ENCODE measurements around the gene COL6A2.

Gene COL6A2

GRCh38 chr21:46080171-46081021 is 17.5 kb upstream of the COL6A2 start:
- no peak for TF ChIP-seq CTCF (IDR thresholded peaks at IDR 0.05; ENCODE audit: insufficient read depth, low read depth, low read length, missing control alignments)
- DNase-seq (ENCODE audit: low read depth), result no peak
- no peak overlapping the region for H3K4me3 ChIP-seq (ENCODE audit: low read depth, low read length)

DNA sequence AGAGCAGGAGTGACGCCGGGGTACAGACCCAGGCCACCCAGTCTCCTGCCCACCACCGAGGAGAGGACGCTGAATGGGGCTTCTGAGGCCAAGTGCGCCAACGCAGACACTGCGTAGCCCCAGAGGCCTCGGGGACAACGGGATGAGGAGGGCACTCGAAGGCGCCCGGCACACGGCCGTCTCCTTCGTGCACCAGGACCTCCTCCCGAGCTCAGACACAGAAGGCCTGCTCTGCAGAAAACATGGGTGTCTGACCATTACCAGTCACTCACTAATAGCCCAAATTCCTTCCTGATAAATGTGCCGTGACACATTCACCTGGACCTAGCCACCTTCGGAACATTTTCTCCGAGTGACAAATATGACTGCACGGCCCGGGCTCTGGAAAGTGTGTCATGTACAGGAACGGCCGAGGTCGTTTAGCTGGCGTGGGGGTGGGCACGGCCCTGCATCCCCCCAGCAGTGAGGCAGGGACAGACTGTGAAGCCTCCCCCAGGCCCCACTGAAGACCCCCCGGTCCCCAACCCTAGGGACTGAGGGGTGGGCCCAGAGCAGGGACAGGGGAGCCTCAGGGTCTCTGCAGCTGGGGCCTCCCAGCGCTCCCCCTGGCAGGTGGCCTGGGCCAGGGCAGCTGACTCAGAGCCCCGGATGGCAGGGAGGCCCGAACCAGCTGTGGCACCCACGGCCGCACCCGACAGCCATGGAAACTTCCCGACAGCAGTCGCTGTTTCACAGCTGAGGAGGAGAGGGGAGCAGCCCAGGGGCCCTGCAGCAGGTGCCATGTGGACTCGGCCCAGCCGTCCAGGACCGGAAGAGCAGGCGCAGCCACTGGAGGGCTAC is 16.7 kb upstream of the COL6A2 start:
- H3K4me3 ChIP-seq (ENCODE audit: low read depth, low read length), result no peak overlapping the region
- no peak for TF ChIP-seq CTCF (IDR thresholded peaks at IDR 0.05; ENCODE audit: insufficient read depth, low read depth, low read length, missing control alignments)
- no peak for DNase-seq (ENCODE audit: low read depth)

- TF ChIP-seq CTCF (IDR thresholded peaks at IDR 0.05; ENCODE audit: insufficient read depth, low read depth, low read length, missing control alignments), result no peak
- no peak for DNase-seq (ENCODE audit: low read depth)
- no peak overlapping the region for H3K4me3 ChIP-seq (ENCODE audit: low read depth, low read length)
Observed at GRCh38 chr21:46081862-46082712, 15.8 kb upstream of the COL6A2 start.

DNA sequence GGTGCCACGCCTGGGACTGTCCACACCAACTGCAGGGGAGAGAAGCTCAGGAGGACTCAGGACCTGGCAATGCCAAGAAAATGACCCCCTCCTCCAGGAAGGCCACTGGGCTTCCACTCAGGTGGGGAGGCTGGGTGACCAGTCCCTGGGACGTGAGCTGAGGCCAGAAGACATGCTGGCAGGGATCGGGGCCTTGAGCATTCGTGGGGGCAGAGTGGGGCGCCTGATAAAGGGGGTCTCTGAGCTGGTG is 15.3 kb upstream of the COL6A2 start:
- TF ChIP-seq CTCF (IDR thresholded peaks at IDR 0.05; ENCODE audit: insufficient read depth, low read depth, low read length, missing control alignments), result no peak
- H3K4me3 ChIP-seq (ENCODE audit: low read depth, low read length), result no peak overlapping the region
- DNase-seq (ENCODE audit: low read depth), result no peak

DNA sequence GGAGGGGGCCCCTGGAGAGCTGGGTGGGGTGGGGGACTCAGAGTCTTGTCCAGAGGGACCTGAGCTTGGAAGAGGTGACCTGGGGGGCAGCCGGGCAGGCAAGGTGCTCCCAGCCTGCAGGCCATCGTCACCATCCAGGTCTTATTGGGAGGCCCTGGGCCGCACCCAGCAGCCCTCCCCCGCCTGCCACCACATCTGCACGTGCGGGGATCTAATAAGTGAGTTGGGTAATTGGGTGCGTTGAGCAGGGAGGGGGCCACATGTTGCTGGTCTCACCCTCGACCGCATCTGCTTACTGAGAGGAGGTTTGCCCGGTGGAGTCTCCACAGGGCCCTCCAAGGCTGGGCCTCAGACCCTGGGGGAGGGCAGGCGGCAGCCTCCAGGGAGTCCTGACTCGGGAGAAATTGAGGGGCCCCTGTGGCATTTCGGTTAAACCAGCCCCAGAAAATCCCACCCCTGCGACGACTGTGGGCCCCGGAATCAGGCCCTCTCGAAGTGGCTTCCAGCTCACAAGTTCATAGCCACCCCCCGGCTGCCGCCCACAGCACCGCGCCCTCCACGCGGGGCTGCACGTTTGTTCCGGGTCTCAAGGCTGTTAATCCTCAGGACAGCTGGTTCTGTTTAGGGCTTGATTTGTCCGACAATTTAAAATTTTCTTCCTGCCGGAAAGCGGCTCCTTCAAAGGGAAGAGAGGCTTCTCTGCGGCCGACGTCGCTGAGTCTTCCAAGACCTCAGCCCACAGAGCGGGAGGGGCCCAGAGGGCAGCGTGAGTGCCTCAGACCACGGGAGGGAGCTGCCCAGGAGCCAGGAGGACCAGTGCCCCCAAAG is 14.7 kb upstream of the COL6A2 start:
- no peak for DNase-seq (ENCODE audit: low read depth)
- no peak for TF ChIP-seq CTCF (IDR thresholded peaks at IDR 0.05; ENCODE audit: insufficient read depth, low read depth, low read length, missing control alignments)
- H3K4me3 ChIP-seq (ENCODE audit: low read depth, low read length), result no peak overlapping the region

All from GM12865 (cell line).